CD4-positive, alpha-beta T cell treated with Interferon gamma for 1 hour (primary cell): ENCODE results near the gene EPM2A.

ENCODE experiments used
- DNase-seq: peaks from one replicate; pipeline ENCODE4 v3.0.0-alpha.2; 2020

EPM2A gene

DNA sequence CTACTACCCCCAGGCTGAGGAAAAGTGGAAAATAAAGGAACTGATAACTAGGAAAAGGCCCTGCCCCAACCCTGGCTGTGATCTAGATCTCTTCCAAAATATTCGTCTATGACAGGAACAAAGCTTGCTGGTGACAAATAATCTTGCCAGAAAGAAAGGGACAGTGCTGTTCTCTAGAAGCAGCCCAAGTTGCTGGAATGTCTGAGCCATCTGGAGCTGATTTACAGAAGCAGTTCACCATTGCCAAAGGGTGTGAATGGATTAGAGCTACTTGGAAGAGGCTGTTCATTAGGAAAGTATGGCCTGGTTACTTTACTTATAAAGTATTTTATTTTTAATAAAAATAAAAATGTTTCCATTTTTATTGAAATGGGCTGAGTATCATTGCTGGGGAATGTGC lies 146.3 kb downstream of the EPM2A start:
- DNase-seq, result no peak

DNA sequence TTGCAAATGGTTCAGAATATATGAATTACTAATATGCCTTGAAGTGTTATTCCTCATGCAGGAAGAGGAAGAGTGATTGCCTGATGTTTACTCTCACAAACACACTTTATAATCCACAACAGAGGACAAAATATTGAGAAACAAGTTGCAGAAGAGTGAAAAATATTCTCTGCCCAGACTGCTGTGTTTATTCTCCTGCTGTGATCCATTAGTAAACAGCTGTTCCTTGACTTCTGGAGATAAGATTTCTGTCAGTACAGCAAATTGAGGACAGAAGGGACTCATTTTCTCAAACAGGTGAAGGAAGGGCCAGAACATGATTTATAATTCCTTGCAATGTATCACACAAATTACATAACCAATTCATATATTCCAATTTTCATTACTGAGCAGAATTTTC lies 148.0 kb downstream of the EPM2A start:
- DNase-seq, result no peak

DNA sequence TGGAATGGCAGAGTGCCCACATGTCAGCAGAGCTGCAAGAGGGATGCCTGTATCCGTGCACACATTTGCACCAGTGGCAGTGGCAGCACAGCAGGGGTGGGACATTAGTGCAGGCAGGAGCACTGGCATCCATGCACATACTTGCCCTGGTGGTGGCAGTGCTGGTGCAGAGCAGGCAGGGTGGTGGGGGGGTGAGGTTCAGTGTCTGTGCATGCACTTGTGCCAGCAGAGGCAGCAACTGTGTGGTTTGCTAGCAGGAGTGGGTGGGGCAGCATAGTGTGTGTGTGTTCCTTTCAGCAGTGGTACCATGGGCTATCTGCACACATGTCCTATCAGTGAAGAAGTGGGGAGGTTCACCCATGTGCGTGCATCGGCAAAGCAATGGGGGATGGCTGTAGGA lies 151.6 kb downstream of the EPM2A start:
- DNase-seq, result no peak
